ENCODE results near the gene KAT6B.

- TF ChIP-seq, protein P1, sequence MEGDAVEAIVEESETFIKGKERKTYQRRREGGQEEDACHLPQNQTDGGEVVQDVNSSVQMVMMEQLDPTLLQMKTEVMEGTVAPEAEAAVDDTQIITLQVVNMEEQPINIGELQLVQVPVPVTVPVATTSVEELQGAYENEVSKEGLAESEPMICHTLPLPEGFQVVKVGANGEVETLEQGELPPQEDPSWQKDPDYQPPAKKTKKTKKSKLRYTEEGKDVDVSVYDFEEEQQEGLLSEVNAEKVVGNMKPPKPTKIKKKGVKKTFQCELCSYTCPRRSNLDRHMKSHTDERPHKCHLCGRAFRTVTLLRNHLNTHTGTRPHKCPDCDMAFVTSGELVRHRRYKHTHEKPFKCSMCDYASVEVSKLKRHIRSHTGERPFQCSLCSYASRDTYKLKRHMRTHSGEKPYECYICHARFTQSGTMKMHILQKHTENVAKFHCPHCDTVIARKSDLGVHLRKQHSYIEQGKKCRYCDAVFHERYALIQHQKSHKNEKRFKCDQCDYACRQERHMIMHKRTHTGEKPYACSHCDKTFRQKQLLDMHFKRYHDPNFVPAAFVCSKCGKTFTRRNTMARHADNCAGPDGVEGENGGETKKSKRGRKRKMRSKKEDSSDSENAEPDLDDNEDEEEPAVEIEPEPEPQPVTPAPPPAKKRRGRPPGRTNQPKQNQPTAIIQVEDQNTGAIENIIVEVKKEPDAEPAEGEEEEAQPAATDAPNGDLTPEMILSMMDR (IDR thresholded peaks at IDR 0.05) = no peak
- no peak for TF ChIP-seq EZH2 (IDR thresholded peaks at IDR 0.05)
Measured at GRCh38 chr10:74913377-74913979, 87.1 kb downstream of the KAT6B start.

Data from neural progenitor cell (in vitro differentiated cells).